ENCODE measurements around the gene JMJD1C. TPM values are rescaled to one million over a fixed set of nuclear protein-coding genes. Genes with fewer than 3 reads are reported as not detected.

JMJD1C gene
- polyA plus RNA-seq, 12 donors: 64.8 to 114 (median 87.8) TPM; not detected in 1

GRCh38 chr10:63137306-63137705, 328.5 kb downstream of the JMJD1C start:
- no peak for DNase-seq

- no peak for DNase-seq
Observed at GRCh38 chr10:63133821-63134557, 331.8 kb downstream of the JMJD1C start.

GRCh38 chr10:63133056-63133820, 332.5 kb downstream of the JMJD1C start, which contains the start of gene NRBF2:
Gene NRBF2, plus strand, starts transcription at chr10:63133328. Its CDS starts 143 bp downstream, at chr10:63133471.
- DNase-seq: peak; percentile 96

GRCh38 chr10:63132651-63133055, 333.1 kb downstream of the JMJD1C start:
- no peak for DNase-seq

- no peak for DNase-seq
Observed at GRCh38 chr10:63129888-63130287, 335.9 kb downstream of the JMJD1C start.

GRCh38 chr10:63128443-63128842, 337.3 kb downstream of the JMJD1C start:
- DNase-seq: no peak

- DNase-seq: no peak
Observed at GRCh38 chr10:63125459-63125858, 340.3 kb downstream of the JMJD1C start.

GRCh38 chr10:63123727-63124362, 341.9 kb downstream of the JMJD1C start:
- no peak for DNase-seq

GRCh38 chr10:63120554-63120953, 345.2 kb downstream of the JMJD1C start:
- DNase-seq: no peak

GRCh38 chr10:63119041-63119440, 346.7 kb downstream of the JMJD1C start:
- DNase-seq: no peak

Other genes starting within 250 kb of the JMJD1C start
- 10 to 100 TPM in 11 of 12 donors, not detected in 1; 14.3 to 36.2 (median 19.4) TPM for gene REEP3, start 55.4 kb upstream of the JMJD1C start, polyA plus RNA-seq (ENCODE audit: insufficient read length in 12 of 12)